Naive thymus-derived CD4-positive, alpha-beta T cell (primary cell): ENCODE data around the gene AGFG1. TPM values are rescaled to one million over a fixed set of nuclear protein-coding genes. Genes with fewer than 3 reads are reported as not detected.
A peak's percentile ranks its signal among the peaks of the same experiment; 100 is the strongest.

Experiments
- ATAC-seq: fragments of 150-1000 bp; cut with Tn5 transposase; 2 replicates; pipeline ENCODE4 v1.10.0; 2021; ENCODE audit warnings: mild to moderate bottlenecking, moderate library complexity
- CTCF ChIA-PET: fragments of 350-600 bp; sonication (Branson Sonifier 250); formaldehyde crosslinking; loops from one replicate; lab custom pipeline; 2021; ENCODE audit warnings: antibody characterized with exemption; lab: Charles Lee
- POLR2A ChIA-PET: fragments of 350-600 bp; sonication (Branson Sonifier 250); formaldehyde crosslinking; loops from one replicate; lab custom pipeline; 2021; ENCODE audit warnings: antibody characterized with exemption, inconsistent platforms; lab: Charles Lee
- DNase-seq, 9 donors: peaks; one replicate each; pipeline versions ENCODE4 v3.0.0 to v3.0.0-alpha.2; 2020 to 2022; ENCODE audit warnings: mixed read lengths in 1 of 9
- H3K27ac ChIP-seq: one replicate; pipeline ENCODE4 v1.7.0; 2013; ENCODE audit warnings: mild to moderate bottlenecking, low read depth, low read length, moderate library complexity
- H3K27me3 ChIP-seq, 2 donors: one replicate each; pipeline ENCODE4 v1.7.0; 2013; ENCODE audit warnings: low read length in 2 of 2, mild to moderate bottlenecking in 2 of 2, moderate library complexity in 2 of 2; ENCODE audit not compliant: control insufficient read depth in 2 of 2, insufficient read depth in 2 of 2
- H3K36me3 ChIP-seq, 3 experiments: 1 replicate in 2 of 3; 2 replicates in 1 of 3; pipeline ENCODE4 v1.7.0; 2013; ENCODE audit warnings: low read length in 3 of 3, mild to moderate bottlenecking in 3 of 3, moderate library complexity in 1 of 3; ENCODE audit not compliant: insufficient read depth in 3 of 3, control insufficient read depth in 2 of 3
- H3K4me1 ChIP-seq, 2 donors: one replicate each; pipeline ENCODE4 v1.7.0; 2013; ENCODE audit warnings: low read length in 2 of 2, mild to moderate bottlenecking in 2 of 2, moderate library complexity in 1 of 2; ENCODE audit not compliant: control insufficient read depth in 2 of 2, insufficient read depth in 2 of 2
- H3K4me3 ChIP-seq: 2 replicates; pipeline ENCODE4 v1.7.0; 2013; ENCODE audit warnings: mild to moderate bottlenecking, low read length
- H3K9me3 ChIP-seq, 3 experiments: 1 replicate in 2 of 3; 2 replicates in 1 of 3; pipeline ENCODE4 v1.7.0; 2013; ENCODE audit warnings: low read length in 3 of 3; ENCODE audit not compliant: control insufficient read depth in 2 of 3
- H3K27ac Mint-ChIP-seq, 9 donors: one replicate each; pipeline ENCODE4 v1.8.0; 2020 to 2022; ENCODE audit warnings: mixed read lengths in 9 of 9, mild to moderate bottlenecking in 8 of 9, moderate library complexity in 5 of 9, inconsistent platforms in 2 of 9
- H3K27me3 Mint-ChIP-seq, 5 donors: one replicate each; pipeline ENCODE4 v1.8.0; 2021 to 2022; ENCODE audit warnings: mixed read lengths in 5 of 5, mild to moderate bottlenecking in 1 of 5
- H3K36me3 Mint-ChIP-seq, 5 donors: one replicate each; pipeline ENCODE4 v1.8.0; 2020 to 2022; ENCODE audit warnings: mixed read lengths in 5 of 5, mild to moderate bottlenecking in 3 of 5, inconsistent platforms in 1 of 5
- H3K4me1 Mint-ChIP-seq, 7 donors: one replicate each; pipeline ENCODE4 v1.8.0; 2020 to 2022; ENCODE audit warnings: mixed read lengths in 7 of 7, mild to moderate bottlenecking in 3 of 7, inconsistent platforms in 1 of 7
- H3K4me3 Mint-ChIP-seq, 10 donors: one replicate each; pipeline ENCODE4 v1.8.0; 2020 to 2022; ENCODE audit warnings: mild to moderate bottlenecking in 10 of 10, mixed read lengths in 10 of 10, moderate library complexity in 6 of 10, inconsistent platforms in 2 of 10
- H3K9me3 Mint-ChIP-seq, 11 donors: one replicate each; pipeline ENCODE4 v1.8.0; 2020 to 2022; ENCODE audit warnings: mixed read lengths in 11 of 11, mild to moderate bottlenecking in 4 of 11, inconsistent platforms in 1 of 11, moderate library complexity in 1 of 11
- intact Hi-C, 2 donors: fragments of 100-400 bp; cut with micrococcal nuclease; formaldehyde crosslinking; loops; one replicate each; pipeline ENCODE4 v1.15.1; 2023
- microRNA-seq: library from miRNA; unstranded; fragments of <30 nt; microRNA quantifications from one replicate; pipeline ENCODE4 v1.2.0, GENCODE V29; 2022; ENCODE audit warnings: borderline microRNAs expressed
- polyA plus RNA-seq, 2 donors: library from polyadenylated mRNA; unstranded; fragments of 300-500 nt; fragmentation: Illumina TruSeq; gene quantifications; one replicate each; pipeline ENCODE4 v1.2.3, GENCODE V29; 2021
- total RNA-seq, 6 experiments: library from RNA in 5 of 6; stranded (reverse) in 5 of 6; gene quantifications; 1 replicate in 5 of 6; 2 replicates in 1 of 6; pipeline ENCODE4 v1.2.3 and lab custom pipeline; 2021 to 2026

AGFG1 gene
- total and polyA plus RNA-seq, 7 experiments from 2014 or later = 10.6 to 84.5 (median 55.4) TPM

DNA sequence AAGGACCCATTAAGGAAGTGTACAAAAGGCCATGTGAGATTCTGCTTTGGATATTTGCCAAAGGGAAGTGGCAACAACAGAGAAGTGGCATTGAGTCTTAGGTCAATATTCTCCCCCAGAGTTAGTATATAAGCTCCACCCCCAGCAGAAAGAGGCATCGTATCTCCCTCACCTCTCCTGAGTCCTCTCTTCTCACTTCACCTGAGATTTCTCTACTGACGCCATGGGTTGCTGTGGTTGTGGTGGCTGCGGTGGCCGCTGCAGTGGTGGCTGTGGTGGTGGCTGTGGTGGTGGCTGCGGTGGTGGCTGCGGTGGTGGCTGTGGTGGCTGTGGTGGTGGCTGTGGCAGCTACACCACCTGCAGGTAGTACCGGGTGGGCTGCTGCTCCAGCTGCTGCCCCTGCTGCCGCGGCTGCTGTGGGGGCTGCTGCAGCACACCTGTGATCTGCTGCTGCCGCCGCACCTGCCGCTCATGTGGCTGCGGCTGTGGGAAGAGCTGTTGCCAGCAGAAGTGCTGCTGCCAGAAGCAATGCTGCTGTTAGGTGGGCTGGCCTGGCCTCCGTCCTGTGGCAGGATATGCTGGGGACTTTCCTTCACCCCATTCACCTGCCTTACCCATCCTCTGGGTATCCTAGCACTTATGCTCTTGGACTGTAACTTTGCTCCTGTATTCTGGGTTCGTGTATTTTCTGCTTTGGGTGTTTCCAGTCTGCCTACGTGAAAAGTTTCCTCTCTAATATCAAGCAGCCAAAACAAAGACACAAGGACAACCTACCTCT, 136.8 kb downstream of the AGFG1 start:
- Mint-ChIP-seq H3K36me3 (no peaks in the 10 kb centered on the region), H3K4me1 (peaks cover 0 to 17% (median 9%) of the 10 kb centered on the region in 7 donors), H3K4me3 (peak overlapping the region in 1 of 10 donors; percentile 29), H3K27ac (peak overlapping the region in 1 of 9 donors; percentile 25), H3K27me3 (peaks cover 40 to 51% (median 44%) of the 10 kb centered on the region in 5 donors), H3K9me3 (no peaks in the 10 kb centered on the region)
- ChIA-PET CTCF (no interaction called here), POLR2A (no interaction called here)
- no peaks in the 10 kb centered on the region for H3K9me3 ChIP-seq
- H3K27me3 ChIP-seq = no peaks in the 10 kb centered on the region
- H3K27ac ChIP-seq = no peak overlapping the region
- peaks cover 0 to 4% of the 10 kb centered on the region in 2 donors for H3K4me1 ChIP-seq
- H3K36me3 ChIP-seq = no peaks in the 10 kb centered on the region
- peak; percentile 77 for ATAC-seq
- intact Hi-C loops = no loop called here
- H3K4me3 ChIP-seq = no peak overlapping the region
- no peak for DNase-seq

DNA sequence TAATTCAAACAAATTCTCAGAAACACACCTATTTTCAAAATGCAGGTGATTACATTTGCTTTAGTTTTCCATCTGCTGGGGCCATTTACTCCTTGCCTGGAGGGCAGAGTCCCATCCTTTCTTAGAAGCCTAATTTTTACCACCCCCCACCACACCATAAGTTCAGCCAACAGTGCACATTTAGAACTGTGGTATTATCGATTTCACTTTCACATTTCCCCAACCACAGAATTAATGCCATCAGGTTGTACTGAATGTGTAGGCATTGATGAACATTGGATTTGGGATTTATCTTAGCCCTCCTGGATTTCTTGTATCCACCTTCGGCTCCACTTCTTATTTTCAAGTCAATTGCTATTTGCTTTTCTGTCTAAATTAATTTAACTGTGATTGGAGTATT, 138.2 kb downstream of the AGFG1 start:
- ATAC-seq (no peak), DNase-seq (no peak)
- Histone ChIP-seq H3K27me3 (no peaks in the 10 kb centered on the region), H3K27ac (no peak overlapping the region), H3K4me1 (peaks cover 0 to 4% of the 10 kb centered on the region in 2 donors), H3K4me3 (no peak overlapping the region), H3K9me3 (no peaks in the 10 kb centered on the region), H3K36me3 (no peaks in the 10 kb centered on the region)
- H3K4me1 Mint-ChIP-seq = peaks cover 0 to 17% (median 9%) of the 10 kb centered on the region in 7 donors
- intact Hi-C loops = no loop called here
- ChIA-PET CTCF (no interaction called here), POLR2A (no interaction called here)
- H3K9me3 Mint-ChIP-seq = no peaks in the 10 kb centered on the region
- no peak overlapping the region for H3K4me3 Mint-ChIP-seq
- peaks cover 31 to 46% (median 40%) of the 10 kb centered on the region in 5 donors for H3K27me3 Mint-ChIP-seq
- H3K36me3 Mint-ChIP-seq = no peaks in the 10 kb centered on the region
- no peak overlapping the region for H3K27ac Mint-ChIP-seq

Small RNA genes lying within 50 kb of the gene (microRNA-seq; reads per million reads assigned to microRNA genes)
- not detected for gene MIR5703

Other genes with a start within 250 kb of the AGFG1 start
- gene MFF, start 146.9 kb upstream of the AGFG1 start, total RNA-seq = 10 to 100 TPM; 51.7 to 64.7 (median 61.8) TPM
- gene MFF, start 146.9 kb upstream of the AGFG1 start, polyA plus RNA-seq = 100 to 1,000 TPM; 139 to 153 TPM
- not detected for gene TM4SF20, start 92.8 kb upstream of the AGFG1 start, total RNA-seq
- under 1 TPM in 1 of 2 donors, not detected in 1; 0.09 TPM for gene TM4SF20, start 92.8 kb upstream of the AGFG1 start, polyA plus RNA-seq
- not detected for gene SCYGR1, start 84.2 kb upstream of the AGFG1 start, total RNA-seq
- not detected for gene SCYGR1, start 84.2 kb upstream of the AGFG1 start, polyA plus RNA-seq
- gene SCYGR2, start 126.7 kb downstream of the AGFG1 start, total RNA-seq = not detected
- not detected for gene SCYGR2, start 126.7 kb downstream of the AGFG1 start, polyA plus RNA-seq
- not detected for gene SCYGR3, start 142.7 kb downstream of the AGFG1 start, total RNA-seq
- gene SCYGR3, start 142.7 kb downstream of the AGFG1 start, polyA plus RNA-seq = not detected
- not detected for gene SCYGR4, start 145.3 kb downstream of the AGFG1 start, total RNA-seq
- gene SCYGR4, start 145.3 kb downstream of the AGFG1 start, polyA plus RNA-seq = not detected
- gene SCYGR5, start 194.6 kb downstream of the AGFG1 start, total RNA-seq = not detected
- not detected for gene SCYGR5, start 194.6 kb downstream of the AGFG1 start, polyA plus RNA-seq
- gene SLC19A3, start 245.9 kb downstream of the AGFG1 start, total RNA-seq = not detected
- not detected for gene SLC19A3, start 245.9 kb downstream of the AGFG1 start, polyA plus RNA-seq